OCI-LY7 (cell line): ENCODE data around the gene SGMS2.

Source experiments
- CTCF ChIP-seq: fragments of 200-600 bp; sonication (generic); conservative IDR thresholded peaks from 2 replicates; pipeline ENCODE4 v1.5.1; 2014; ENCODE audit warnings: mild to moderate bottlenecking, antibody characterized with exemption, low read length, moderate library complexity, mixed read lengths
- EZH2phosphoT487 ChIP-seq: fragments of 200-600 bp; sonication (generic); IDR thresholded peaks from 2 replicates; pipeline ENCODE4 v1.6.1; 2018; ENCODE audit warnings: low read depth, borderline replicate concordance, mild to moderate bottlenecking, mixed run types, antibody characterized with exemption, low read length, moderate library complexity, mixed read lengths

- TF ChIP-seq CTCF (no peak), EZH2phosphoT487 (no peak)
Observed at GRCh38 chr4:107809210-107809609, 15.5 kb upstream of the SGMS2 start.
